NCI-H524 (cell line): Measurements from ENCODE around the gene PLEKHG2.

Experiments used
- DNase-seq, 2 experiments: peaks; one replicate each; lab custom pipeline; 2025; lab: John Stamatoyannopoulos, UW

The PLEKHG2 gene

DNA sequence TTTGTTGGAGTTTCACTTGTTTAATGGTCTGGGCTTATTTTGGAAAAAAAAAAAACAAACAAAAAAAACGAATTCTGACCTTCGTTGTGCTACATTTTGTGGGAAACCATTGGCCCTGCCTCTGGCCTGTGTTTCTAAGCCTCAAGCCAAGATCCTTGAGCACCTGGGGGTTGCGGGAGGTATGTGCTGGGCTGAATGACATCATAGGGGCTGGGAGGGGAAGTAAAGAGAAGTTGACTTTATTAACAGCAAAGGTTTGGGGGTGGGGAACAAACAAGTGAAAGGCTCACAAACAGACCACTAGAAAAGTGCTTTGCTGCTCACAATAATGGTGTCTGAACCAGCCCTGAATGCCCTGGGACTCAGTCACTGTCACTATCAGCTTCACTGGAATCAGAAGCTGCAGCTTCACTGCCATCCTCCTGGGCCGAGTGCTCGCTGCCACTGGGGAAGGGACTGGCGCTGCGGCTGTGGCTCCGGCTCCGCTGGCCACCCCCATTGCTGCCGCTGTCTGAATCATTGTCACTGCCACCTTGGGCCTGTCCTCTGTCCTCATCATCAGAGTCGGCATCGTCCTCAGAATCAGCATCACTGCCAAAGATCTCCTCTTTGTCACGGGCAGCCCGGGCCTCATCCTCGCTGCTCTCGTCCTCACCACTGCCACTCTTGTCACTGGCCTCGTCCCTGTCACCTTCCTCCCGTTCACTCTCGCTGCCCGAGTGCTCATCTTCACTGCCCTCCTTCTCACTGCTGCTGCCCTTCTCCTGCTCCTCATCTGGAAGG is 26.6 kb upstream of the PLEKHG2 start:
- DNase-seq = no peak

DNA sequence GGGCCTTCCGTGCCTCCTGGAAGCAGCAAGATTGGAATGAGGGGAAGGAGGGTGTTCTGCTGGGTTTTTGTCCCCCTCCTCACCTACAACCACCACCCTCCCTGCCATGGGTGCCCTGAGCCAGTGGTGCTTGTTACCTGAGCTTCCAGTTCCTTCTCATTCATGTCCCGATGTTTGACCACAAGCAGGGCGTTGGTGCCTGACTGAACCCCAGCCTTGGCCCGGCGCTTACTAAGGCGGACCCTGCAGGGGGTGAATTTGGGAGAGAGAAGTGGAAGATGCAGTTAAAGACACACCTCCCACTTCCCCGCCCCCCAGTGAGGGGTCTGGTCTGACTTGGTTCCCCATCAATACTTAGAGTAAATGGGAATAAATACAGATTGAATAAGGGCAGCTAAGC is 25.9 kb upstream of the PLEKHG2 start:
- no peak for DNase-seq

DNA sequence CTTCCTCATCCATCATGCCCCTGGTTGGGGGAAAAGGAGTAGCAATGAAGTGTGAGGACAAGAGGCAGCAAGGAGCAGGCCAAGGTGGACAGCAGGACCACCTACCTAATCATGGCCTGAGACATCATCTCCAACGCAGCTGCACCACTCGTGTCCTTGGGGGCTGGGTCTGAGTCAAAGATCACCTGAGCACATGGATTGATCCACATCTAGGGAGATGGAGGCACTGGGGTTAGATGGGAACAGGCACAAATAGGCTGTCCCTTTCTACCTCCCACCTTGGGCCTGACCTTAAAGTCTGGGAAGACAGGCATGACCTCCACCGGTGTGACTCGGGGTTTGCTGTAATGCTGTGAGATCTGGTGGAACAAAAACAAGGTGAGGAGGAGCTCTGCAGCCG is 23.8 kb upstream of the PLEKHG2 start:
- no peak for DNase-seq

DNA sequence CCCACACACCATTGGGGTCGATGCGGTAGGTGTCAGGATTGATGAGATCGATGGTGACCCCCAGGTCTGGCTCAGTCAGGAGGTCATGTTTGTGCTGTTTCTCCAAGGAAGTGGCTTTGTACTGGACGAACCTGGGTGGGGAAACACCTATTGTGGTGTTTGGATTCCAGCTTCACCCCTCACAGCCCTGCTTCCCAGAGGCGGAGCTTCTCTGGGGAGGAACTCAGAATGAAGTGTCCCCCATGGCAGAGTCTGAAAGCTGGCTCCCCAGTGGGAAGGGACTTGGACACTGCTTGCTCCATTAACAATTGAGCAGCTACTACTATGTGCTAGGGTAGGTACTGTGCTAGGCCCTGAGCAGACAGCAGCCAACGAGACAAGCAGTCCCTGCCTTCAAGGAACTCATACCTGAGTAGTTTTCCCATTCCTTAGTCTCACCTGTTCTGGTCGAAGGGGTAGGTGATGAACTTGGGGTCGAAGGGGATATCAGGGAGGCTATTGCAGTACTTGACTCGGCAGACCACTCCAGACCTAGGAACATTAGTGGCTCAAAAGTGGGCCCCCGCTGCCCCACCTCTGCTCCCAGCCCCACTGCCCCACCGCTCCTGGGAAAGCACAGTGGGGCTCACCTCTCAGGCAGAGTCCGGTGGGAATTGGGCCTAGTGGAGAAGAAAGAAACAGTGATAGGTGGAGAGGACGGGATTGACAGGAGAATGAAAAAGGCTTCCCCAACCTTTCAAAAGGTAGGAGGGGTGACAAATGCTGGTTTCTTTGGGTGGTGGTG is 22.6 kb upstream of the PLEKHG2 start:
- no peak for DNase-seq

DNA sequence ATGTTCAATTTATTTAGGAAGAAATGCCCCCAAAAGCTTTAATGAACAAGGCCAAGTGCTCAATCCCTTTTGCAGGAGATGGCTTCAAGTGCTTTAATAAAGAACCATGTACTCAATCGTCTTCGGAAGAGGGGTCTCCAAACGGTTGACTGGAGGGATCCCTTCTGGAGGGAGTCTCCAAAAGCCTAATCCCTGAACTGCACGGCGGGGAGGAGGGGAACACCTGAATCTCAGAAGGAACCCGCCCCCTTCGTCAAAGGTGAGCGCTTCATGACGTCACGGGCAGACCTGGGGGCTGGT is 22.1 kb upstream of the PLEKHG2 start:
- no peak for DNase-seq

DNA sequence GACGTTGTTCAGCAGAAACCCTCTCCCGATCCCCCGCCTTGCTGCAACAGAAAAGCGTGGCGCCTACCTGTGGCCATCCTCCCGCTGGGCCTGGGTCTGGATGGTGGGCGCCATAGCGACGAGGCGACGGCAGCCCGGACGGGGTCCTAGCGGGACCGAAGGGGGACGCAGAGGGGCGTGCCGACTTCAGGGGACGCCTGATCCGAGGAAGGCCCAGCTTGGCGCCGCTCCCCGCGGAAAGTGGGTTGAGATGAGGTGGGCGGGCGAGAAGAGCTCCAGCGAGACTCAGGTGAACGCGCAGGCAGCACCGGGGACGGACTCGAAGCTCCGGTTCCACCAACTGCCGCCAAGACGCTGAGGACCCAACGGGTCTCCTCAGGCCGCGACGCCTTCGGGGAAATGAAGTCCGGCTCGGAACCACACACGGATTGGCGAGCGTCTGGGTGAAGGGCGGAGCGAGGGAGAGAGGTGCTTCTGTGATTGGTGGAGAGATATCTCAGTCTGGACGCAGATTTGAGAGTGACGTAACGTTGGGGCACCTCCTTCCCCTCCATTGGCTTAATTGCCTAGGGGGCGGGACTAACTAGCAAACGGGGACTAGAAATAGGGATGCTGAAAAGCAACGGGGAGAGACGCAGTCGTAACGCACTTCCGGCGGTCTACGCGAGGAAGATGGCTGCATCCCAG is 21.6 kb upstream of the PLEKHG2 start, which contains the start of the genes MED29 and PAF1:
MED29 (plus strand) TSS at position 628 of the 687 bp plus-strand sequence; CDS start at position 673, 45 bp downstream.
PAF1 (minus strand) TSS at position 356 of the 687 bp plus-strand sequence; CDS start at position 114, 242 bp downstream.
- DNase-seq = peak; percentile 100

DNA sequence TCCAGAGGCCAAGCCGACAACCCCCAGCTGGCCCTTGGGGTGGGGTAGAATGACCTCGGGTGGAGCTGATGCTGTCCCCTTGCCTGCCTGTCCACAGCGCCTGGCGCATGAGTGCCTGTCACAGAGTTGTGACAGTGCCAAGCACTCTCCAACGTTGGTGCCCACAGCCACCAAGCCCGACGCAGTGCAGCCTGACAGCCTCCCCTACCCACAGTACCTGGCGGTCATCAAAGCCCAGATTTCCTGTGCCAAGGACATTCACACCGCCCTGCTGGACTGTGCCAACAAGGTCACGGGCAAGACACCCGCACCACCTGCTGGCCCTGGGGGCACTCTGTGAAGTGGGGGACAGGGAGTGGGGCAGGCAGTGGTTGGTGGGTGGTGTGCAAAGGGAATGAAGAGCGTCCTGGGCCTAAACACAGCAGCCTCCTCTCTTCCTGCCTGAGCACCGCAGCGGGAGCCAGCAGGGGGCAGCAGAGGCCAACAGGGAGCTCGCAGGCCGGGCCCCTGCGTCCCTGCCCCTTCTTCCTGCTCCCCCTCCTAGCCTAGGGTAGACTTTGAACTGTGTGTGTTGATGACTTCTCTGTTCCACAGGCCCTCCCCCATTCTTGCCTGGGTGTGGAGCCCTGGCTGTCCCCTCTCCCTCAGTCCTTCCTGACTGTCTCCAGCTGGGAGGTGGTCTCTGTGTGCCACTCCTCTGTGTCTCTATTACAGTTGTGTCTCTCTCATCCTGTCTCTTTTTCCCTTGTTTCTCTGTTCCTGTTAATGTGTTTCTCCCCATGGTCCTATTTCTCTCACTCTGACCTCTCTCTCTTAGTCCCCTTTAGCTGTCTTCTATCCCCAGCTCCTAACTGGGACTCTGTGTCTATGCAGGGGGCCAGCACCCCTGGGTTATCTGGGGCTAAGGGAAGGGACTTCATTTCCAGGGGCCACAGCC is 14.8 kb upstream of the PLEKHG2 start:
- peak; percentile 35 to 60 for DNase-seq

DNA sequence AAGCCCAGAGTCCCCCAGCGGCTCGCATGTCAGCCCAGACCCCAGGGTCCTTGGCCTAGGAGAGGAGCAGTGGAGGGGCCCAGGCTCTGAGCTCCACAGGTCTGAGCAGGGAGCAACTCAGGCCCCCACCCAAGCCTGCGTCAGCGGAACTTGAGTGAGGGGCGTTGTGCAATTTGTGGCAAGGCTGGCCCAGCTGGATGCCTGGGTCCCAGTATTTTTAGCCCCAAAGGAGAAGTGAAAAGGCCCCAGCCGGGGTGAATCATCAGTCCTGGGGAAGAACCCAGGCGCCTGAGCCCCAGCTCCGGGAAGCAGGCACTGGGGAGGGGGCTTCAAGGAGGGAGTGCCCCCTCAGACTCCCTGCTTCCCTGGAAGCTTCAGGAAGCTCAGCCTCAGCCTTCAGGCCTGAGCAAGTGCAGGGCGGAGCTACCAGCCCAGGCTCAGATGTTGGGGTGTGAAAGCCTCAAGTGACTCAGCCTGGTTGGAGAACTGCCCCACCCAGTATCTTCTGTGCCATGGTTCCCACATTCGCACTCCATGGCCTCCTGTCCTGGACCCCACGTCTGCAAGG is 14.1 kb upstream of the PLEKHG2 start:
- no peak for DNase-seq

DNA sequence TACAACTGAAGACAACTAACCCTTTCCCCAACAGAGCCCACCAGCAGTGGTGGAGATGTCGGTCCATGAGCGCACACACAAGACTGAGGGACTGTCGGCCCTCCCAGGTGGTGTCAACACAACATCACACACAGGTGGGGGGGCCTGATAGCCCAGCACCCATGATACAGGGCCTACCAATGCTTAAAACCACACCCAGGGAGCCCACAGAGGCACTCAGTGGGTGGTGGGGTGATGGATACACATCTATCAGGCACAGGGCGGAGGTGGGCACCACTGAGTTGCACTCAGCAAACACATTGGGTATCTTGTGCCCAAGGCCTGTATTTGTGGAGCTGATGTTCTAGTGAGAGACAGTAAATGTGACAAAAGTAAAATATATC is 12.8 kb upstream of the PLEKHG2 start:
- no peak for DNase-seq

DNA sequence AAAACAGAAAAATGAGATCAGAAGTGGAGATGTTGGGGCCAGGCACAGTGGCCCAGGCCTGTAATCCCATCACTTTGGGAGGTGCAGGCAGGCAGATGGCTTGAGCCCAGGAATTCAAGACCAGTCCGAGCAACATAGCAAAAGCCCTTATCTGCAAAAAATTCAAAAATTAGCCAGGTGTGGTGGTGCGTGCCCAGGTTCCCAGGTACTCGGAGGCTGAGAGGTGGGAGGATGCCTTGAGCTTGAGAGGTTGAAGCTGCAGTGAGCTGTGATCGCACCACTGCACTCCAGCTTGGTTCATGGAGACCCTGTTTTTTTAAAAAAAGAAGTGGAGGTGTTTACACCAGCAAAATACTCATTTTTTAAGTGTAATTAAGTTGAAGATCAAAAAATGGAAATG is 12.4 kb upstream of the PLEKHG2 start:
- DNase-seq = no peak

DNA sequence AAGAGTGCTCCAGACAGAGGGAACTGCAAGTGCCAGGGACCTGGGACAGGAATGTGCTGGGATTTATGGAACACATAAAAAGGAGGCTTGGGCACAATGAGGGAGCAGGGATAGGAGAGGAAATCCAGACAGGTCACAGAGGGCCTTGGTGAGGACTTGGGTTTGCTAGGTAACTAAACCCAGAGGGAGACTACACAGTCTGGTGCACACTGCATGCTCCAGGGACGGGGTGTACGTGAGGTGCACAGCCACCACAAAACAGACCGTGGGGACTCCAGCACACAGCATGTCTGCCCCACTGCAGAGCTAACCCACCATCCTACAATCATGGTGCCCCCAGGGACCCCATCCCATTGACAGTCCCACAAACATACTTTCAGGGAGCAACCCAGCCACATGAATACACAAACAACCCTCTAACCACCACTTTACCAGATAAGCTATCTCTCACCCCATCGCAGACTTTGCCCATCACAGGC is 11.4 kb upstream of the PLEKHG2 start:
- no peak for DNase-seq

DNA sequence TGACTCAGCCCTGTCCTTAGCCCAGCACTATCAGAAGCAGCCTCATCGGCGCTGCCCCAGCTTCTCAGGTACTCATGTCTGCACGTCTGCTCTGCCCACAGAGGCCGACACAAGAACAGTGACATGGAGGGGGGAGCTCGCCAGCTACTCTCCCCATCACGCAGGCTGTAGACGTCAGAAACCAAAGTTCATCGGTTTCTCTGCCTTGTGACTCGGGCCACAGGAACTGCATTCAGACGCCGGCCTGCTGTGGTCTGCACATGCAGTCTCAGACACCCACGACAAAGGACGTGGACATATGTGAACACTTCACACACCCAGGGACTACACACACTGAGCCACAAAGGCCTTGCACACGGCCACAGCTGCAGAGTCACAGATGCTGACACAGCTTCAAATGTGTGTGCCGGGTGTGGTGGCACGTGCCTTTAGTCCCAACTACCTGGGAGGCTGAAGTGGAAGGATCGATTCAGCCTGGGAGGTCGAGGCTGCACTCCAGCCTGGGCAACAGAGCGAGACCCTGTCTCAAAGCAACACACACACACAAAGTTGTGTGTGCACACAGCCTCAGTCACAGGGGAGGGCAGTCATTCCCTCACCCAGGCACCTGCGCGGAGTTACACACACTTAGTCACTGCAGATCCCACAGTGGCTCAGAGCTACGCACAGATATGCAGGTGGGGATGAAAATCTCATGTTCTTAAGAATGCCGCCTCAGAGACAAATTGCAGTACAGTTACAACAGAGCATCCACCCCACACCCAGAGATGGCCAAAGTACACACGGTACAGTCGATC is 10.7 kb upstream of the PLEKHG2 start:
- DNase-seq = no peak

DNA sequence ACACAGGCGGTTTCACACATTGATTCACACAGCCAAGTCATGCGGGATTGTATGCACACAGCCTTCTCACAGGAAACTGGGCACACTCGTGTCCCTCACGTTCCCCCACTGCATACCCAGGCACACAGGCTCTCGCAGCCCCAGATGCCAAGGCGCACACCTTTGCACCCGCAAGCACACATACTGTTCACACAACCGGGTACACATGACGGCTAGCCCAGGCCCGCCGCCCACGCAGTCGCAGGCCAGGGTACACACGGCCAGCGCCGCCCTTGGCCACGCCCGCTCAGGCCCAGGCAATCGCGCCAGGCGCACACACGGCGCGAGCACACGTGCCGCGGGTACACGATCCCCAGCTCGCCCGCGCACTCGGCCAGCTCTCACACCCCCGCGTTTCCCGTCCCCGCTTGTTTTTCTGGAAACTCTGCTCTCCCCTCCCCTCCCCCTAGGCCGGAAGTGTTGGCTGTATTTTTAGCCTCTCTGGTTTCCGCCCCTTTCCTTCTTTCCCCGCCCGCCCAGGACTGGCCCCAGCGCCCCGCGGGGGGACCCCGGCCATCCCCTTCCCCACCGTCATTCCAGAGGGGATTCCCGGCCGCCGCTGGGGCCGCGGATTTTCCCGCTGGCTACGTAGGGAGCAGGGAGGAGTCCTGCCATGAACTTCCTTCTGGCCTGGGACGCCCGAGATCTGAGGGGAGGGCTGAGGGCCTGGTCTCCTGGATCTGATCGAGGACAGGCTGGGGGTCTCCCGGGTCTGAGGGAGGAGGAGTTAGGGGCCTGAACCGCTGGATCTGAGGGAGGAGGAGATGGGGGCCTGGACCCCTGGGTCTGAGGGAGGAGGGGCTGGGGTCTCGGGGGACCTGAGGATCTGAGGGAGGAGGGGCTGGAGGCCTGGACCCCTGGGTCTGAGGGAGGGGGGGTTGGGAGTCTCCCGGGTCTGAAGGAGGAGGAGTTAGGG is 9.8 kb upstream of the PLEKHG2 start:
- peak; percentile 37 to 54 for DNase-seq

DNA sequence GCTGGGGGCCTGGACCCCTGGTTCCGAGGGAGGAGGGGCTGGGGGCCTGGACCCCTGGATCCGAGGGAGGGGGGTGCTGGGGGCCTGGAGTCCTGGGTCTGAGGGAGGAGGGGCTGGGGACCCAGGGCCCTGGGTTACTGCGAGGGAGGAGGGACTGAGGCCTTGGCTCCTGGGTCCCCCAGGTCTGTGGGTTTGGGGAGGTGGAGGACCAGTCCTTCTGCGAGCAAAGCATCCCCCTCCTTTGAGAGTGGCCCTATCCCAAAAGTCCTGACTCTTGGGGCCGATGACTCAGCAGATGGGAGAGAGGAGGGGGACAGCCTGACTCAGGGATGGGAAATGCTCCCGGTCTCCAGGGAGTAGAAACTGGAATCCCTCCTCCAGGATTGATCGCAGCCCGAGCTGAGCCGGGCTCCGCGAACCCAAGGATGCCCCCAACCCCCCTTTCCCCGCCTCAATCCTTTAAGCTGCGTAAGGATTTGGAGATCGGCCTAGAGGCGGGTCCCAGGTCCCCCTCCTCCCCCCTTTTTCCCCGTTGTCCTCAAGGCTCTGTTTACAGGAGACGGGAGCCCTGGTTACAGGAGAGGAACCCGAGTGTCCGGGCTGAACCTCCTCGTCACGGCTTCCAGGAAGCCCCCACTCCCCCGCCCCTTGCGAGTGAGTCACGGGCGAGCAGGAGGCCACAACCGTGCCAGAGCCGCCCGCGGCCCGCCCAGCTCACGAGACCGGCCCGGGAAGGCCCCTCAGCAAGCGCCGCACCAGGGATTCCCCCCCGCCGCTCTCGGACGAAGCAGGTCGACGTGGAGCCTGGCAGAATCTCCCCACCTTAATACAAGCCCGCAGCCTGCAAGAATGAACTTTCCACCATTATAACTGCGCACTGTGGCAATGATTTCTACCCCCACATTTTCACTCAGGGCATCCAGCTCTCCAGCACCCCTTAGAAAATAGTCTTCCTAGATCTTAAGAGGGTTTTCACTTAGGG is 8.8 kb upstream of the PLEKHG2 start:
- DNase-seq = peak; percentile 83 to 93

DNA sequence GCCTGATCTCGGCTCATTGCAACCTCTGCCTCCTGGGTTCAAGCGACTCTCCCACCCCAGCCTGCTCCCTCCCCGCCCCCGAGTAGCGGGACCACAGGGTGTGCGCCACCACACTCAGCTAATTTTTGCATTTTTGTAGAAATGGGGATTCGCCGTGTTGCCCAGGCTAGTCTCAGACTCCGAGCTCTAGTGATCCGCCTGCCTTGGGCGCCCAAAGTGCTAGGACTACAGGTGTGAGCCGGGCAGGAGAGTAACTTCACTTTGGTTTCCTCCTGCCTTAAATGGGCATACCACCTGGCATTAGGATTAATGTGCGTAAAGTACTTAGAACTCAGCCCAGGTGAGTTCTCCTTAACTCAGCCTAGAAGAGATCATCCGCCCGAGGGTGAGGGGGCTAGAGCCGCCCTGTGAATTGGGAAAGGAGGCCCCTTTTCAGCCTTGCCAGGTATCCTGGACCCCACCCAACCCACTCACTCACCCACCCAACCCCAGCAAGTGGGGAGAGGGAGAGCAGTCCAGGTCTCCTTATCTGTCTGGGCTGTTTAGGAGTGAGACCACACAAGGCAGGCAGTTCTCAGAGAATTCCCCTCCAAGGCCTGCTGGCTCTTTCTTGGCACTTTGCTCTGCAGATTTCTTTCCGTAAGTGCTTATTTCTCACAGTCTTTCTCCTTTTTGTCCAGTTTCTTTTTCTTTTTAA is 7.1 kb upstream of the PLEKHG2 start:
- DNase-seq = no peak

DNA sequence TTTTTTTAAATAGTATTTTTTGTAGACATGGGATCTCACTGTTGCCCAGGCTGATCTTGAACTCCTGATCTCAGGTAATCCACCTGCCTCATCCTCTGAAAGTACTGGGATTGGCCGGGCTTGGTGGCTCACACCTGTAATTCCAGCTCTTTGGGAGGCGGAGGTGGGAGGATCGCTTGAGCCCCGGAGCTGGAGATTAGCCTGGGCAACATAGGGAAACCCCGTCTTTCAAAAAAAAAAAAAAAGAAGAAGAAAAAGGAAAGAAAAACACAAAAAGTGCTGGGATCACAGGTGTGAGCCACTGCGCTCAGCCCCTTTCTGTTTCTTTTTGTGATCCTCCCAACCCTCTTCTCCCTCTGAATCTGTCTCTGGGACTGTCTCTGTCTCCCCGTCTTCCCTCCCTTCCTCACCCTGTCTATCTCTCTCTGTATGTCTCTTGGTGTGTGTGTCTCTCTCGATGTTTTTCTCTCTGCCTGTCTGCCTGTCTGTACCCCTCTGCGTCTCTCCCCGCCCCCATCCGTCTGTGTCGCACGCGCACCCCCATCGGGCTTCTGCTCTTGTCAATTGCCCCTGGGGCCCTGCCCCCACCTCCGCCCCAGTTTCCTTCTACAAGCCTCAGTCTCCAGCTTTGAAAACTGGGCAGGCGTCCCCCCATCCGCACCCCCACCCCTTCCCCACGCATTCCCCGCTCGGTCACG is 6.4 kb upstream of the PLEKHG2 start:
- peak in 1 of 2 experiments; percentile 52 for DNase-seq
